ENCODE measurements around the gene ACOT8.
A peak's percentile ranks its signal among the peaks of the same experiment; 100 is the strongest.

- TF ChIP-seq IRF3 (IDR thresholded peaks at IDR 0.05) (no peak), SUZ12 (IDR thresholded peaks at IDR 0.05; ENCODE audit: unreplicated experiment) (no peak), POLR2A (IDR thresholded peaks at IDR 0.05; ENCODE audit: low read depth, low read length) (0 out of 2 replicates have a peak, but pooled peaks have one; percentile 16), NR2C1 (IDR thresholded peaks at IDR 0.05) (no peak), SREBF2 (IDR thresholded peaks at IDR 0.05; ENCODE audit: low read length) (no peak), RFX5 (IDR thresholded peaks at IDR 0.05; ENCODE audit: low read depth, low read length) (no peak), YY1 (IDR thresholded peaks at IDR 0.05; ENCODE audit: low read depth, low read length) (no peak)
Measured at GRCh38 chr20:45843506-45843905, 13.7 kb downstream of the ACOT8 start.

Data from GM12878 (cell line).